Stimulated activated naive CD4-positive, alpha-beta T cell treated with Interleukin-2 at 50 U/mL for 16 hours (primary cell): ENCODE measurements around the gene BICDL1.

ENCODE experiments used
- DNase-seq: peaks from one replicate; lab custom pipeline; 2025; lab: John Stamatoyannopoulos, UW

The BICDL1 gene

GRCh38 chr12:120054293-120054692 lies 65.3 kb downstream of the BICDL1 start:
- no peak for DNase-seq

GRCh38 chr12:120055231-120056000 lies 66.4 kb downstream of the BICDL1 start:
- no peak for DNase-seq

GRCh38 chr12:120056739-120057138 lies 67.7 kb downstream of the BICDL1 start:
- DNase-seq: no peak

GRCh38 chr12:120060196-120060595 lies 71.2 kb downstream of the BICDL1 start:
- no peak for DNase-seq

GRCh38 chr12:120060717-120061116 lies 71.7 kb downstream of the BICDL1 start:
- no peak for DNase-seq

GRCh38 chr12:120061575-120062214 lies 72.7 kb downstream of the BICDL1 start:
- no peak for DNase-seq

GRCh38 chr12:120062976-120063579 lies 74.0 kb downstream of the BICDL1 start:
- DNase-seq: no peak

- DNase-seq: no peak
Observed at GRCh38 chr12:120064054-120064940, 75.3 kb downstream of the BICDL1 start.

GRCh38 chr12:120065472-120065871 lies 76.4 kb downstream of the BICDL1 start:
- DNase-seq: no peak

- DNase-seq: no peak
Observed at GRCh38 chr12:120066341-120066740, 77.3 kb downstream of the BICDL1 start.

- DNase-seq: no peak
Observed at GRCh38 chr12:120067084-120067869, 78.2 kb downstream of the BICDL1 start.

GRCh38 chr12:120067901-120068300 lies 78.9 kb downstream of the BICDL1 start:
- DNase-seq: no peak

- DNase-seq: no peak
Observed at GRCh38 chr12:120069278-120069677, 80.2 kb downstream of the BICDL1 start.

- DNase-seq: no peak
Observed at GRCh38 chr12:120071493-120072020, 82.5 kb downstream of the BICDL1 start.

- DNase-seq: no peak
Observed at GRCh38 chr12:120072472-120073249, 83.6 kb downstream of the BICDL1 start.

GRCh38 chr12:120075034-120075616 lies 86.1 kb downstream of the BICDL1 start:
- DNase-seq: no peak

GRCh38 chr12:120076651-120077050 lies 87.6 kb downstream of the BICDL1 start:
- DNase-seq: no peak

- DNase-seq: no peak
Observed at GRCh38 chr12:120077260-120077659, 88.2 kb downstream of the BICDL1 start.

GRCh38 chr12:120078868-120079267 lies 89.8 kb downstream of the BICDL1 start:
- no peak for DNase-seq
